Activated T-helper 17 cell treated with anti-CD3 and anti-CD28 coated beads, Interleukin-2, amount 50 U/mL, for 72 hours (primary cell): ENCODE results near the gene TOMM70. TPM values are rescaled to one million over a fixed set of nuclear protein-coding genes. Genes with fewer than 3 reads are reported as not detected.
A peak's percentile ranks its signal among the peaks of the same experiment; 100 is the strongest.

Experiments used
- ATAC-seq: fragments of 150-1000 bp; cut with Tn5 transposase; replicated peaks from 2 replicates; pipeline ENCODE4 v1.10.0; 2021; ENCODE audit warnings: mild to moderate bottlenecking, moderate library complexity
- H3K27ac Mint-ChIP-seq: one replicate; pipeline ENCODE4 v1.8.0; 2022; ENCODE audit warnings: mixed read lengths
- H3K27me3 Mint-ChIP-seq: one replicate; pipeline ENCODE4 v1.8.0; 2022; ENCODE audit warnings: mixed read lengths
- H3K36me3 Mint-ChIP-seq: one replicate; pipeline ENCODE4 v1.8.0; 2022; ENCODE audit warnings: low read depth, mild to moderate bottlenecking, mixed read lengths
- H3K4me1 Mint-ChIP-seq: one replicate; pipeline ENCODE4 v1.8.0; 2022; ENCODE audit warnings: mixed read lengths
- H3K4me3 Mint-ChIP-seq: one replicate; pipeline ENCODE4 v1.8.0; 2022; ENCODE audit warnings: mild to moderate bottlenecking, mixed read lengths
- H3K9me3 Mint-ChIP-seq: one replicate; pipeline ENCODE4 v1.8.0; 2022; ENCODE audit warnings: mixed read lengths
- total RNA-seq, 2 donors: library from RNA; stranded (reverse); gene quantifications; one replicate each; pipeline ENCODE4 v1.2.3, GENCODE V29; 2022

TOMM70 gene
- total RNA-seq, 2 donors from 2014 or later = 33.5 to 52.4 TPM

GRCh38 chr3:100423611-100424010 is 22.7 kb upstream of the TOMM70 start:
- Mint-ChIP-seq H3K36me3 (no peaks in the 10 kb centered on the region), H3K27ac (no peak overlapping the region), H3K9me3 (no peaks in the 10 kb centered on the region), H3K4me1 (peaks cover 2% of the 10 kb centered on the region), H3K4me3 (no peak overlapping the region), H3K27me3 (peaks cover 7% of the 10 kb centered on the region)
- no peak for ATAC-seq

- Mint-ChIP-seq H3K27me3 (peaks cover 3% of the 10 kb centered on the region), H3K27ac (no peak overlapping the region), H3K4me3 (no peak overlapping the region), H3K4me1 (peaks cover 5% of the 10 kb centered on the region), H3K9me3 (no peaks in the 10 kb centered on the region), H3K36me3 (no peaks in the 10 kb centered on the region)
- no peak for ATAC-seq
Observed at GRCh38 chr3:100420885-100421284, 20.0 kb upstream of the TOMM70 start.

GRCh38 chr3:100419406-100419805 is 18.5 kb upstream of the TOMM70 start:
- Mint-ChIP-seq H3K27ac (no peak overlapping the region), H3K36me3 (no peaks in the 10 kb centered on the region), H3K27me3 (no peaks in the 10 kb centered on the region), H3K9me3 (no peaks in the 10 kb centered on the region), H3K4me1 (peaks cover 5% of the 10 kb centered on the region), H3K4me3 (no peak overlapping the region)
- no peak for ATAC-seq

GRCh38 chr3:100416863-100417262 is 16.0 kb upstream of the TOMM70 start:
- Mint-ChIP-seq H3K4me1 (peaks cover 5% of the 10 kb centered on the region), H3K4me3 (no peak overlapping the region), H3K9me3 (no peaks in the 10 kb centered on the region), H3K36me3 (no peaks in the 10 kb centered on the region), H3K27ac (no peak overlapping the region), H3K27me3 (no peaks in the 10 kb centered on the region)
- ATAC-seq = no peak

GRCh38 chr3:100416176-100416575 is 15.3 kb upstream of the TOMM70 start:
- Mint-ChIP-seq H3K36me3 (no peaks in the 10 kb centered on the region), H3K27ac (no peak overlapping the region), H3K9me3 (peaks cover under 1% of the 10 kb centered on the region), H3K27me3 (no peaks in the 10 kb centered on the region), H3K4me3 (no peak overlapping the region), H3K4me1 (peaks cover 5% of the 10 kb centered on the region)
- no peak for ATAC-seq

- no peak overlapping the region for H3K4me3 Mint-ChIP-seq
- H3K27me3 Mint-ChIP-seq = no peaks in the 10 kb centered on the region
- no peaks in the 10 kb centered on the region for H3K36me3 Mint-ChIP-seq
- no peak for ATAC-seq
- H3K9me3 Mint-ChIP-seq = peaks cover 3% of the 10 kb centered on the region
- peaks cover 3% of the 10 kb centered on the region for H3K4me1 Mint-ChIP-seq
- no peak overlapping the region for H3K27ac Mint-ChIP-seq
Observed at GRCh38 chr3:100413613-100414012, 12.7 kb upstream of the TOMM70 start.

- no peaks in the 10 kb centered on the region for H3K36me3 Mint-ChIP-seq
- H3K4me3 Mint-ChIP-seq = no peak overlapping the region
- no peak for ATAC-seq
- H3K4me1 Mint-ChIP-seq = no peaks in the 10 kb centered on the region
- H3K27ac Mint-ChIP-seq = no peak overlapping the region
- no peaks in the 10 kb centered on the region for H3K27me3 Mint-ChIP-seq
- H3K9me3 Mint-ChIP-seq = peaks cover 3% of the 10 kb centered on the region
Observed at GRCh38 chr3:100412912-100413590, 12.2 kb upstream of the TOMM70 start.

GRCh38 chr3:100411091-100411982 is 10.4 kb upstream of the TOMM70 start:
- H3K4me3 Mint-ChIP-seq = no peak overlapping the region
- H3K36me3 Mint-ChIP-seq = no peaks in the 10 kb centered on the region
- H3K27ac Mint-ChIP-seq = no peak overlapping the region
- H3K27me3 Mint-ChIP-seq = no peaks in the 10 kb centered on the region
- H3K4me1 Mint-ChIP-seq = no peaks in the 10 kb centered on the region
- H3K9me3 Mint-ChIP-seq = peaks cover 9% of the 10 kb centered on the region
- no peak for ATAC-seq

- Mint-ChIP-seq H3K27me3 (no peaks in the 10 kb centered on the region), H3K4me3 (no peak overlapping the region), H3K9me3 (peaks cover 9% of the 10 kb centered on the region), H3K4me1 (peaks cover 11% of the 10 kb centered on the region), H3K36me3 (no peaks in the 10 kb centered on the region), H3K27ac (no peak overlapping the region)
- no peak for ATAC-seq
Observed at GRCh38 chr3:100407977-100408532, 7.2 kb upstream of the TOMM70 start.

- Mint-ChIP-seq H3K27ac (no peak overlapping the region), H3K4me3 (no peak overlapping the region), H3K36me3 (no peaks in the 10 kb centered on the region), H3K9me3 (peaks cover 9% of the 10 kb centered on the region), H3K4me1 (peaks cover 16% of the 10 kb centered on the region), H3K27me3 (no peaks in the 10 kb centered on the region)
- no peak for ATAC-seq
Observed at GRCh38 chr3:100407164-100407563, 6.3 kb upstream of the TOMM70 start.

GRCh38 chr3:100404250-100404548 is 3.3 kb upstream of the TOMM70 start:
- peak overlapping the region; percentile 94 for H3K4me3 Mint-ChIP-seq
- H3K27me3 Mint-ChIP-seq = no peaks in the 10 kb centered on the region
- peaks cover 16% of the 10 kb centered on the region for H3K4me1 Mint-ChIP-seq
- no peak overlapping the region for H3K27ac Mint-ChIP-seq
- no peak for ATAC-seq
- H3K9me3 Mint-ChIP-seq = peaks cover 7% of the 10 kb centered on the region
- peaks cover 22% of the 10 kb centered on the region for H3K36me3 Mint-ChIP-seq

GRCh38 chr3:100403362-100404249 is 2.7 kb upstream of the TOMM70 start:
- Mint-ChIP-seq H3K4me3 (peak overlapping the region; percentile 94), H3K27ac (no peak overlapping the region), H3K4me1 (peaks cover 19% of the 10 kb centered on the region), H3K9me3 (peaks cover 7% of the 10 kb centered on the region), H3K36me3 (peaks cover 27% of the 10 kb centered on the region), H3K27me3 (no peaks in the 10 kb centered on the region)
- ATAC-seq = no peak

- peaks cover 21% of the 10 kb centered on the region for H3K4me1 Mint-ChIP-seq
- no peaks in the 10 kb centered on the region for H3K27me3 Mint-ChIP-seq
- no peak for ATAC-seq
- H3K27ac Mint-ChIP-seq = peak overlapping the region; percentile 66
- peaks cover 7% of the 10 kb centered on the region for H3K9me3 Mint-ChIP-seq
- peaks cover 31% of the 10 kb centered on the region for H3K36me3 Mint-ChIP-seq
- H3K4me3 Mint-ChIP-seq = peak overlapping the region; percentile 94
Observed at GRCh38 chr3:100402891-100403290, 2.0 kb upstream of the TOMM70 start.

- Mint-ChIP-seq H3K9me3 (peaks cover under 1% of the 10 kb centered on the region), H3K27me3 (no peaks in the 10 kb centered on the region), H3K4me3 (peak overlapping the region; percentile 94), H3K4me1 (peaks cover 21% of the 10 kb centered on the region), H3K27ac (peak overlapping the region; percentile 95), H3K36me3 (peaks cover 38% of the 10 kb centered on the region)
- no peak for ATAC-seq
Observed at GRCh38 chr3:100402256-100402655, 1.4 kb upstream of the TOMM70 start.
